ENCODE data around the gene WWC1. TPM values are rescaled to one million over a fixed set of nuclear protein-coding genes. Genes with fewer than 3 reads are reported as not detected.

Gene WWC1
- total and polyA plus RNA-seq, 9 of the 15 experiments (the other 6 are each of a cell fraction or from before 2014, with no cell fraction given) = under 0.01 to 0.54 (median 0.42) TPM; not detected in 6

DNA sequence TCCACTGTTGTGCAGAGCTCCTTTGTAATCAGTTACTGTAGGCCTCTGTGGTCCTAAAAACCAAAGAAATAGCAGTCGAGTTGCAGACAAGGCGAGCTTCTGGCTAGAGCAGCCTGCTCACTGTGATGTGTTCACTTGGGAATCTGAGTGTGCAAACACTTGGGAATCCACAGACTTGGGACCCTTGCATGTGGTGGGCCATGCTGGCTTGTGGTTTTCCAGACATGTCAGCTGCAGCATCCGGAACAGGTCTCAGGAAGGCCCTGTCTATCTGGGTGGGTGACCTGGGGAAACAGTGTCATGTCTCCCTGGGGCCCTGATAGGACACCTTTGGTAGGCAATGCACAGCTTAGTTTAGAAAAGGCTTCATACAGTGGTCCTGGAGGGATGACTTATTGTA is 66.4 kb downstream of the WWC1 start:
- no peak overlapping the region for H2AFZ ChIP-seq (ENCODE audit: low read depth, low read length)

DNA sequence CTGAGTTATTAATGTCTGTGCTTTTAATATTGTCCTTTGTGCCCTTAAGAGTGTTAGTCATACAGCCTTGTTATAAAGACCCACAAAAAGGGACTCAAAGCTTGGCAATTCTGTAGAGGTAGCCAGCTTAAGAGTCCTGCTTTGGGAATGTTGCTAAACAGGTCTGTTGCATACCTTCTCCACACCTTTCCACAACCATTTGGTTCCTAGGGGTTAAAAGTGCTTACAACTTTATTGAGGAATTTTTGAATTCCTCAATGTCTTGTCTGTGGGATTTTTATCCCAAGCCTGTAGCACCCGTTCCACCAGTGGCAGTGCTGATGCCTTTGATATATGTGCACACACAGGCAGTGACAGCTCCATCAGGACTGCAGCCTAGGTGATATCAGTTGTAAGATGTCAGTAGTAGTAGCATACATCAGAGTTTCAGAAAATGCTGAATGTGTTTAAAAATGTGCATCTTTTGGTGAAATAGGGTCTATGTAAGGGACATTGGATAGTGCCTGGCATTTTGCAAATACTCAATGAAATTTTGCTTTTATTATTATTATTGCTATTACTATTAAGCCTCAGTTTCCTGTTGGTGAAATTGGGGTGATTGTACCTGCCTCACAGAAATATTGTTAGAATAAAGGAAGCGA is 68.5 kb downstream of the WWC1 start:
- H3K4me3 ChIP-seq = no peak overlapping the region
- CTCF ChIA-PET (ENCODE audit: low intra/inter-chr PET ratio) = no interaction called here
- H3K9ac ChIP-seq (ENCODE audit: insufficient read depth in 1 of 2, low read depth in 2 of 2, low read length in 2 of 2) = no peak overlapping the region
- POLR2A ChIA-PET = no interaction called here
- H3K9me1 ChIP-seq (ENCODE audit: control insufficient read depth, insufficient read depth, low read length) = no peaks in the 10 kb centered on the region
- BruUV-seq (replicated peaks) = no TSS peak
- ATAC-seq (no peak), DNase-seq (ENCODE audit: extremely low read depth in 1 of 4, low spot score in 3 of 4) (no peak), FAIRE-seq (no peak)
- in situ Hi-C loops (cut with MboI) = no loop called here
- no peak overlapping the region for H2AFZ ChIP-seq (ENCODE audit: low read depth, low read length)
- H3K4me2 ChIP-seq (ENCODE audit: insufficient read depth, low read length) = no peak overlapping the region
- no peaks in the 10 kb centered on the region for H3K79me2 ChIP-seq (ENCODE audit: control insufficient read depth, insufficient read depth, low read length)
- H3K36me3 ChIP-seq (ENCODE audit: control insufficient read depth, insufficient read depth, low read length) = no peaks in the 10 kb centered on the region
- peaks cover 2 to 33% of the 10 kb centered on the region in 2 experiments; a peak in 3 of 5 replicates for H3K27me3 ChIP-seq (ENCODE audit: control insufficient read depth in 2 of 2, insufficient read depth in 2 of 2, low read length in 2 of 2)
- H3K4me1 ChIP-seq (replicated peaks in 1 of 2; ENCODE audit: control insufficient read depth in 2 of 2, insufficient read depth in 2 of 2, low read length in 2 of 2) = no peaks in the 10 kb centered on the region
- intact Hi-C loops (cut with micrococcal nuclease) = no loop called here
- no peak overlapping the region for H3K27ac ChIP-seq (ENCODE audit: extremely low read depth, low read depth, low read length)
- no peak for TF ChIP-seq XRCC3 (IDR thresholded peaks at IDR 0.05)
- TF ChIP-seq TAF9B (IDR thresholded peaks at IDR 0.05; ENCODE audit: partially characterized antibody) = no peak
- TF ChIP-seq, protein P1, sequence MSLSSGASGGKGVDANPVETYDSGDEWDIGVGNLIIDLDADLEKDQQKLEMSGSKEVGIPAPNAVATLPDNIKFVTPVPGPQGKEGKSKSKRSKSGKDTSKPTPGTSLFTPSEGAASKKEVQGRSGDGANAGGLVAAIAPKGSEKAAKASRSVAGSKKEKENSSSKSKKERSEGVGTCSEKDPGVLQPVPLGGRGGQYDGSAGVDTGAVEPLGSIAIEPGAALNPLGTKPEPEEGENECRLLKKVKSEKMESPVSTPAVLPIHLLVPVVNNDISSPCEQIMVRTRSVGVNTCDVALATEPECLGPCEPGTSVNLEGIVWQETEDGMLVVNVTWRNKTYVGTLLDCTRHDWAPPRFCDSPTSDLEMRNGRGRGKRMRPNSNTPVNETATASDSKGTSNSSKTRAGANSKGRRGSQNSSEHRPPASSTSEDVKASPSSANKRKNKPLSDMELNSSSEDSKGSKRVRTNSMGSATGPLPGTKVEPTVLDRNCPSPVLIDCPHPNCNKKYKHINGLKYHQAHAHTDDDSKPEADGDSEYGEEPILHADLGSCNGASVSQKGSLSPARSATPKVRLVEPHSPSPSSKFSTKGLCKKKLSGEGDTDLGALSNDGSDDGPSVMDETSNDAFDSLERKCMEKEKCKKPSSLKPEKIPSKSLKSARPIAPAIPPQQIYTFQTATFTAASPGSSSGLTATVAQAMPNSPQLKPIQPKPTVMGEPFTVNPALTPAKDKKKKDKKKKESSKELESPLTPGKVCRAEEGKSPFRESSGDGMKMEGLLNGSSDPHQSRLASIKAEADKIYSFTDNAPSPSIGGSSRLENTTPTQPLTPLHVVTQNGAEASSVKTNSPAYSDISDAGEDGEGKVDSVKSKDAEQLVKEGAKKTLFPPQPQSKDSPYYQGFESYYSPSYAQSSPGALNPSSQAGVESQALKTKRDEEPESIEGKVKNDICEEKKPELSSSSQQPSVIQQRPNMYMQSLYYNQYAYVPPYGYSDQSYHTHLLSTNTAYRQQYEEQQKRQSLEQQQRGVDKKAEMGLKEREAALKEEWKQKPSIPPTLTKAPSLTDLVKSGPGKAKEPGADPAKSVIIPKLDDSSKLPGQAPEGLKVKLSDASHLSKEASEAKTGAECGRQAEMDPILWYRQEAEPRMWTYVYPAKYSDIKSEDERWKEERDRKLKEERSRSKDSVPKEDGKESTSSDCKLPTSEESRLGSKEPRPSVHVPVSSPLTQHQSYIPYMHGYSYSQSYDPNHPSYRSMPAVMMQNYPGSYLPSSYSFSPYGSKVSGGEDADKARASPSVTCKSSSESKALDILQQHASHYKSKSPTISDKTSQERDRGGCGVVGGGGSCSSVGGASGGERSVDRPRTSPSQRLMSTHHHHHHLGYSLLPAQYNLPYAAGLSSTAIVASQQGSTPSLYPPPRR (CRISPR knock-in tag; IDR thresholded peaks at IDR 0.05; ENCODE audit: borderline replicate concordance) = no peak
- 0 out of 2 replicates have a peak, but pooled peaks have one; percentile 5 for TF ChIP-seq ZNF316 (IDR thresholded peaks at IDR 0.05)
- TF ChIP-seq KHSRP (IDR thresholded peaks at IDR 0.05) = no peak
- TF ChIP-seq DACH1 (IDR thresholded peaks at IDR 0.05; ENCODE audit: partially characterized antibody) = no peak
- H4K20me1 ChIP-seq (replicated peaks; ENCODE audit: control insufficient read depth, insufficient read depth, low read length) = no peaks in the 10 kb centered on the region
- H3K9me3 ChIP-seq (replicated peaks; ENCODE audit: control insufficient read depth, insufficient read depth, low read depth, low read length) = no peaks in the 10 kb centered on the region
- 0% methylated on average over 2 of the region's 2 CpGs for WGBS (ENCODE audit: insufficient coverage, low coverage, missing lambda C conversion rate)

More for the DNA sequence above, 66.4 kb downstream of the WWC1 start:
- Histone ChIP-seq H3K4me3 (no peak overlapping the region), H3K27me3 (ENCODE audit: control insufficient read depth in 2 of 2, insufficient read depth in 2 of 2, low read length in 2 of 2) (peaks cover 4 to 21% of the 10 kb centered on the region in 2 experiments; a peak in 2 of 5 replicates), H3K4me1 (replicated peaks in 1 of 2; ENCODE audit: control insufficient read depth in 2 of 2, insufficient read depth in 2 of 2, low read length in 2 of 2) (no peaks in the 10 kb centered on the region), H3K79me2 (ENCODE audit: control insufficient read depth, insufficient read depth, low read length) (no peaks in the 10 kb centered on the region), H3K9ac (ENCODE audit: insufficient read depth in 1 of 2, low read depth in 2 of 2, low read length in 2 of 2) (no peak overlapping the region), H3K9me1 (ENCODE audit: control insufficient read depth, insufficient read depth, low read length) (no peaks in the 10 kb centered on the region), H4K20me1 (replicated peaks; ENCODE audit: control insufficient read depth, insufficient read depth, low read length) (no peaks in the 10 kb centered on the region), H3K4me2 (ENCODE audit: insufficient read depth, low read length) (no peak overlapping the region), H3K36me3 (ENCODE audit: control insufficient read depth, insufficient read depth, low read length) (no peaks in the 10 kb centered on the region), H3K9me3 (replicated peaks; ENCODE audit: control insufficient read depth, insufficient read depth, low read depth, low read length) (no peaks in the 10 kb centered on the region), H3K27ac (ENCODE audit: extremely low read depth, low read depth, low read length) (no peak overlapping the region)
- TF ChIP-seq NR1H2 (CRISPR knock-in tag; IDR thresholded peaks at IDR 0.05) (no peak), CEBPB (tag; IDR thresholded peaks at IDR 0.05) (no peak), SAP30 (IDR thresholded peaks at IDR 0.05; ENCODE audit: borderline replicate concordance, insufficient read depth, low read depth, low read length, poor library complexity, severe bottlenecking) (no peak), SMAD2 (IDR thresholded peaks at IDR 0.05; ENCODE audit: low read depth, low read length) (no peak), TEAD2 (tag; IDR thresholded peaks at IDR 0.05) (no peak)
- intact Hi-C loops (cut with micrococcal nuclease) = no loop called here
- POLR2A ChIA-PET = interaction anchor here (1.2 kb wide), 2 partner anchors 9 to 77 kb away, joined by 3 to 4 read pairs; no protein-coding TSS in a partner anchor
- CTCF ChIA-PET (ENCODE audit: low intra/inter-chr PET ratio) = no interaction called here
- in situ Hi-C loops (cut with MboI) = no loop called here
- no peak for DNase-seq (ENCODE audit: extremely low read depth in 1 of 4, low spot score in 3 of 4)
- no TSS peak for BruUV-seq (replicated peaks)
- WGBS (ENCODE audit: insufficient coverage, low coverage, missing lambda C conversion rate) = 3% methylated on average over 3 of the region's 3 CpGs
- FAIRE-seq = no peak
- no peak for ATAC-seq

Measured in K562 (cell line).